Activated T-cell treated with anti-CD3 and anti-CD28 coated beads, Interleukin-2, amount 50 U/mL, for 4 hours (primary cell): ENCODE results near the gene DLG1. TPM values are rescaled to one million over a fixed set of nuclear protein-coding genes. Genes with fewer than 3 reads are reported as not detected.

Experiments
- ATAC-seq, 2 donors: fragments of 200-7000 bp; cut with Tn5 transposase; one replicate each; pipeline ENCODE4 v1.10.0; 2021
- DNase-seq: peaks from one replicate; pipeline ENCODE4 v3.0.0-alpha.2; 2020
- H3K27me3 Mint-ChIP-seq: one replicate; pipeline ENCODE4 v1.8.0; 2021; ENCODE audit warnings: low read depth, mixed read lengths
- H3K36me3 Mint-ChIP-seq: one replicate; pipeline ENCODE4 v1.8.0; 2022; ENCODE audit warnings: mixed read lengths; ENCODE audit not compliant: insufficient read depth
- H3K4me1 Mint-ChIP-seq: one replicate; pipeline ENCODE4 v1.8.0; 2021; ENCODE audit warnings: low read depth, mixed read lengths
- H3K4me3 Mint-ChIP-seq: one replicate; pipeline ENCODE4 v1.8.0; 2021; ENCODE audit warnings: mild to moderate bottlenecking, moderate library complexity, mixed read lengths
- H3K9me3 Mint-ChIP-seq: one replicate; pipeline ENCODE4 v1.8.0; 2021; ENCODE audit warnings: mixed read lengths
- total RNA-seq, 3 donors: library from RNA; stranded (reverse); gene quantifications; one replicate each; pipeline ENCODE4 v1.2.1, GENCODE V29; 2021

DLG1 gene
- total RNA-seq, 3 donors from 2014 or later, result 42.3 to 44.3 (median 44.3) TPM

DNA sequence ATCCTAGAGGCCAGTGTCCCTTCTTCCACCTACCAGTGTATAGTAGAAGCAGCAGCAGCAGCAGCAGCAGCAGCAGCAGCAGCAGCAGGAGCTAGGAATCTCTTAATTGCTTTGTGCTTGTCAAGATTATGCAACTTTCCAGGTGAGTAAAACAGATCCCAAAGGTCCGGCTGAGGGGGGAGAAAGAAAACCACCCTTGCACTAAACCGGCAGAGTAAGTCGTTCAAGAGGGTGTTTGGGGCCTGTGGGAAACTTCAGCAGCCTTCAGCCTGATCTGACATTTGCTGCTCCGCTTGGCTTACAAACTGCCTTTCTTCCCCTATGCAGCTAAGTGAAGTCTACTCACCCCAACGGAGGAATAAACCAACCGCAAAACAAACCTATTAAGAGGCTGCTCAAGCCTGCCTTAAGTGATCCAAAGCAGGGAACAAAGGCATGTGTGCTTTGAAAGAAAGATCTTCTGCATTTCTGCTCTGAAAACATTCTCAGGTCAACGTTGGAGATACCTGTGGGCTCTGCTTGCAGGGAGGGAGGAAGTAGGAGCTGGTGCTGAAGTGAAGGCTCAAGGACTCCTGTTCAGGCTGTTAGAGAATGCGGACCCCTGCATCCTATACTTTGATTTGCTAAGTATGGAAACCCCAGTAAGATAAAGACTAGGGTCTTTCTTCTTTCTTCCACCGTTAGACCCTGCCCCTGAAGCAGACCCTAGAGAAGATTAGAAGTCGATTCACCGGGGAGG lies 35.7 kb upstream of the DLG1 start:
- no peaks in the 10 kb centered on the region for H3K9me3 Mint-ChIP-seq
- DNase-seq (no peak), ATAC-seq (no peak)
- H3K36me3 Mint-ChIP-seq, result no peaks in the 10 kb centered on the region
- no peak overlapping the region for H3K4me3 Mint-ChIP-seq
- peaks cover 7% of the 10 kb centered on the region for H3K27me3 Mint-ChIP-seq
- no peaks in the 10 kb centered on the region for H3K4me1 Mint-ChIP-seq

DNA sequence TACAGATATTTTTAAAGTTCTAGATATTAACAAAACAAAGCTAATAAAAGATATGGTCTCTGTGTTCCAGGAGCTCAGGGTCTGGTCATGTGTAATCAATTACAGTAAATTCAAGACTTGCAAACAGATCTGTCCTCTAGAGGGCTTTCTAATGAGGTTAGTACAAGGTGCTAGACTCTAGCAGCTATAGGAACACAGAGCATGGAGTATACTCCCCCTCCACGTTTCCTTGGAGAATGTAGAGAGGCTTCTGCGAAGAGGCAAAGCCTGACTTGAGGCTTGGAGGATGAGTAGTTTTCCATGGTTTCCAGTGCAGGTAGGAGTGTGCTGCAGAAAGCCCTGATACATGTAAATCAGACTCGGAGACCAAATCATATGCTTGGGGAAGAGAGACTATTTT lies 32.7 kb upstream of the DLG1 start:
- Mint-ChIP-seq H3K9me3 (no peaks in the 10 kb centered on the region), H3K27me3 (peaks cover 9% of the 10 kb centered on the region), H3K4me3 (no peak overlapping the region), H3K4me1 (peaks cover under 1% of the 10 kb centered on the region), H3K36me3 (no peaks in the 10 kb centered on the region)
- ATAC-seq (no peak), DNase-seq (no peak)

DNA sequence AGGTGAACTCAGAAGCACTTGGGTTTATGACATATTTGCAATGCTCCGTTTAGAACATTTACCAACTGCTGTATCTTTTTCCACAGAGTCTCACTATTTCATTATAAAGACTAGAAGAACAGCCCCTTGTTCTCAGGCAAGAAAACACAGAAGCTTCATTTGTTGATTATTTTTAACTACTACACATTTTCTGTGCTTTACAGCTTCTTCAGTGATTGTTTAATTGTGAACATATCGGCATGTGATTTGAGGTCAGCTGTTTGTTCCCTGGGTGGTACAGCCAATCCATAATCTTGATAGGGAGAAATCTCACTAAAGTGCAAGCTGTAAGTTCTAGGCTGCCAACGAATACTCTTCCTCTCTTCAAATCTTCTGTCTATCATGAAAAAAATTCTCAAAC lies 31.0 kb upstream of the DLG1 start:
- DNase-seq (no peak), ATAC-seq (no peak)
- no peaks in the 10 kb centered on the region for H3K9me3 Mint-ChIP-seq
- H3K36me3 Mint-ChIP-seq, result no peaks in the 10 kb centered on the region
- H3K4me3 Mint-ChIP-seq, result no peak overlapping the region
- H3K4me1 Mint-ChIP-seq, result peaks cover 6% of the 10 kb centered on the region
- H3K27me3 Mint-ChIP-seq, result peaks cover 9% of the 10 kb centered on the region

DNA sequence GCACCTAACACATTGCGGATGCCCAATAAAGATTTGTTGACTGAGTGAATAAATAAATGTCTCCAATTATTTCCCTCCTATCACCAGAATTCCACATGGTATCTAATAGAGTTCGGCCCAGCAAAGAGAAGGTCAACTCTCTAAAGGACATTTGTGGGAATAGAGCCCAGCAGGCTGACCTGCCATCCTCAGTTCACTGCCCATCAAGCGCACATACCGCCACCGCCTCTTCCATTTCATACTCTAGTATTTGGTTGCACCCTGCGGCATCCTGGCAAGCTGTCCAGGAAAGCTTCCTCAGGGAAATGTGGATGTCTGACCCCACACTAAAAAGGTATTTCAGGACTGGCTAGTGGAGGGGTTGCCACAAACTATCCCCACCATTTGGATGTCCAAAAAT lies 29.8 kb upstream of the DLG1 start:
- no peak for ATAC-seq
- DNase-seq, result no peak
- no peak overlapping the region for H3K4me3 Mint-ChIP-seq
- H3K4me1 Mint-ChIP-seq, result peaks cover 6% of the 10 kb centered on the region
- H3K9me3 Mint-ChIP-seq, result no peaks in the 10 kb centered on the region
- no peaks in the 10 kb centered on the region for H3K36me3 Mint-ChIP-seq
- peaks cover 14% of the 10 kb centered on the region for H3K27me3 Mint-ChIP-seq

DNA sequence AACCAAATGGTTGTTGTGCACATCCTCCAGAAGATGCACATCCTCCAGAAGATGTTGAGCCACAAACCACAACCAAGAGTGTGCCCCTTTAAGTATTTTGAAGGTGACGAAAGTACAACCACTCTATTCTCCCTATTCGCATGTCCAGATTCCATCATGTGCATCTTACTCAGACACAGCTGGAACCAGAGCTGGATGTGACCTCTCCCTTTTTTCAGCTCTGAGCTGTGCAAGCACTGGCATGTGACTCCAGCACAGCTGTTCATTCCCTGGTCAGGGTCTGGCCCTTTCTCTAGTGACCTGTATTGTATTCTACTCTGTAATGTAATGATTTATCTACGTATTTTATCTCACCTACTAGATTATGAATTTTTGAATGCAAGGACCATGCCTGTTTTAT lies 29.3 kb upstream of the DLG1 start:
- H3K4me3 Mint-ChIP-seq, result no peak overlapping the region
- H3K36me3 Mint-ChIP-seq, result no peaks in the 10 kb centered on the region
- peaks cover 14% of the 10 kb centered on the region for H3K27me3 Mint-ChIP-seq
- DNase-seq, result no peak
- peaks cover 6% of the 10 kb centered on the region for H3K4me1 Mint-ChIP-seq
- no peaks in the 10 kb centered on the region for H3K9me3 Mint-ChIP-seq
- ATAC-seq, result no peak

DNA sequence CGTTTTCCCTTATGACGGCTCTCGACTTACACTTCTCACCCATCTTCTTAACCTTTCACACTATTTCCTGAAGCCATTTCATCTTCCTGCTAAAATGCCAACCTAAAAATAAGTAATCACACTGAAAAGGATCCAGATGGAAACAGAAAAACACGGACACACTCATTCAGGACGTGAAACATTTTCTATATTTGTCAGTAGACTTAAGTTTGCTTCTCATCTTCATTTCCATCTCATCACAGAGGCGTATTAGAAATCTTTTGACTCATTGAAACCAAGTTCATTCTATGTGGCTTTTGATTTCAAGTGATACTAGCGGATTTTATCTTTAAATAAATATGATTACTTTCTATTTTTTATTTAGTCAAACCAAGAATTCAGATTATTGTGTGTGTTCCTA lies 27.4 kb upstream of the DLG1 start:
- ATAC-seq, result peak; percentile 63 to 78
- Mint-ChIP-seq H3K36me3 (no peaks in the 10 kb centered on the region), H3K27me3 (peaks cover 15% of the 10 kb centered on the region), H3K4me1 (peaks cover 6% of the 10 kb centered on the region), H3K4me3 (no peak overlapping the region), H3K9me3 (peaks cover 4% of the 10 kb centered on the region)
- no peak for DNase-seq

DNA sequence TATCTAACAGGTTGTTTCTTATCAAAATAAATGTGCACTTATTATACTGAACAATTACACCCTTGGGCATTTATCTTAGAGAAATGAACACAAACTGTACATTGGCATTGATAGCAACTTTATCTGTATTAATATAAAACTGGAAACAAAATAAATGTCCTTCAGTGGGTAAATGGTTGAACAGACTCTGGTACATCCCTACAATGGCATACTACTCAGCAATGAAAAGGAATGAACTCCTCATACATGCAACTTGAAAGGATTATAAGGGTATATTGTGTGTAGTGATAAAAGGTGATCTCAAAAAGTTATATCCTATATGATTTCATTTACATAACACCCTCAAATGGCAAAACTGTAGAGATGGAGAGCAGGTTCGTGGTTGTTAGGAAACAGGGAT lies 23.7 kb upstream of the DLG1 start:
- peaks cover 25% of the 10 kb centered on the region for H3K27me3 Mint-ChIP-seq
- peaks cover 6% of the 10 kb centered on the region for H3K4me1 Mint-ChIP-seq
- no peaks in the 10 kb centered on the region for H3K36me3 Mint-ChIP-seq
- DNase-seq, result no peak
- no peak for ATAC-seq
- peaks cover 4% of the 10 kb centered on the region for H3K9me3 Mint-ChIP-seq
- H3K4me3 Mint-ChIP-seq, result no peak overlapping the region

DNA sequence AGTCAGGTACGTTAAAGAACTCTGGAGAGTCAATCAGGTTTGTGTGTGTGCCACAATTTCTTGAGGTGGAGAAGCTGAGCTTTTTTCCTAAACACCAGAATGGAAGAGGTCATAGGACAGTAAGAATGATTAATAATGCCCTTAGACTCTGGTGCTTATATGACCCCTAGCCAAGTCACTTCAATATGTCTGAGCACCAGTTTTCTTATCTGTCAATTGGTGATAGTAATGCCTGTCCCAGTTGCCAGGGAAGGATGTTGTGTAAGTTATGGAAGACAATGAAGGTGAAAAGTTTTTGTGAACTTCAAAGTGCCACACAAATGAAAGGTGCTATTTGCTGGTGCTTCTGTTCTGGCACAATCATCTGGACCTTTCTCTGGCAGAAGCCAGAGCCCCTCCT lies 22.2 kb upstream of the DLG1 start:
- H3K27me3 Mint-ChIP-seq, result peaks cover 29% of the 10 kb centered on the region
- peaks cover 4% of the 10 kb centered on the region for H3K9me3 Mint-ChIP-seq
- H3K4me1 Mint-ChIP-seq, result peaks cover 2% of the 10 kb centered on the region
- H3K36me3 Mint-ChIP-seq, result no peaks in the 10 kb centered on the region
- DNase-seq (no peak), ATAC-seq (no peak)
- no peak overlapping the region for H3K4me3 Mint-ChIP-seq

DNA sequence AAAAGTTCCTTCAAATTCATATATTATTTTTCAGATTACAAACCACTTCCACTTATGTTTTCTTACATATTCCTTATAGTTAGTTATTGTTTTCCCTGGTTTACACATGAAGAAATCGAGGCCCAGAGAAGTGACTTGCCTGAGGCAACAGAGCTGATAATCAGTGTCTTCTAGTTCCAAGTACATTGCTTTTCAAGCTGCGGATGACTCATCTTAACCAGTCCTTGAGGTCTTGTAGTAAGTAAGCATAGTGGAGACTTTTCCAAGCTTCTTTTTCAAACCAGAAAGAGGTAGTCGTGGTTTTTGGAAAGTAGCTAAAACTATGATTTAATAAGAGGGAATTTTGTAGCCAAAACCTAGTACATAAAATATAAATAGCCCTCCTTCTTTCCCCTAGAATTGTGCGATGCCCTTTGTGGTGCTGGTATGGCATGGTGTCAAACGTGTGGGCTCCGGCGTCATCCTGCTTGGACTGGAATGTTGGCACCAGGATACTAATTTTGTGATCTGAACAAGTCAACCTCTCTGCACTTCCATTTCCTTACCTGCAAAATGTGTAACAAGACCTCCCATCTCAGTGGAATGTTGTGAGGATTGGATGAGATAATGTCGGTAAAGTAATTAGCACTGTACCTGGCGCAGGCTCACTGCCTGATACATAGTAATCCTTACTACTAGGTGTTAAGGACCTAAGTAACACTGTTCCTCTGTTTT lies 19.0 kb upstream of the DLG1 start:
- peaks cover 3% of the 10 kb centered on the region for H3K9me3 Mint-ChIP-seq
- no peaks in the 10 kb centered on the region for H3K4me1 Mint-ChIP-seq
- H3K27me3 Mint-ChIP-seq, result peaks cover 22% of the 10 kb centered on the region
- ATAC-seq (no peak), DNase-seq (no peak)
- H3K36me3 Mint-ChIP-seq, result no peaks in the 10 kb centered on the region
- H3K4me3 Mint-ChIP-seq, result no peak overlapping the region

DNA sequence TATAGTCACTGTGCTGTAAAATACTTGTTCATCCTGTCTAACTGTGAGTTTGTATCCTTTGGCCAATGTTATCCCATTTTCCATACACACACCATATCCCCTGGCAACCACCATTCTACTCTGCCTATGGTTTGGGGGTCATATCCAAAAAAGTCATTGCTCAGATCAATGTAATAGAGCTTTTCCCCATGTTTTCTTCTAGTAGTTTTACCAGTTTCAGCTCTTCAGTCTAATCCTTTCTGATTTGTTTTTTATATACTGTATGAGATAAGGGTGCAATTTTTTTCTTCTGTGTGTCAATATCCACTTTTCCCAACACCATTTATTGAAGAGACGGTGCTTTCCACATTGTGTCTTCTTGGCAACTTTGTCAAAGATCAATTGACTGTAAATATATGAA lies 14.0 kb upstream of the DLG1 start:
- Mint-ChIP-seq H3K4me3 (no peak overlapping the region), H3K9me3 (no peaks in the 10 kb centered on the region), H3K4me1 (peaks cover 8% of the 10 kb centered on the region), H3K27me3 (peaks cover 6% of the 10 kb centered on the region), H3K36me3 (no peaks in the 10 kb centered on the region)
- DNase-seq (no peak), ATAC-seq (no peak)

DNA sequence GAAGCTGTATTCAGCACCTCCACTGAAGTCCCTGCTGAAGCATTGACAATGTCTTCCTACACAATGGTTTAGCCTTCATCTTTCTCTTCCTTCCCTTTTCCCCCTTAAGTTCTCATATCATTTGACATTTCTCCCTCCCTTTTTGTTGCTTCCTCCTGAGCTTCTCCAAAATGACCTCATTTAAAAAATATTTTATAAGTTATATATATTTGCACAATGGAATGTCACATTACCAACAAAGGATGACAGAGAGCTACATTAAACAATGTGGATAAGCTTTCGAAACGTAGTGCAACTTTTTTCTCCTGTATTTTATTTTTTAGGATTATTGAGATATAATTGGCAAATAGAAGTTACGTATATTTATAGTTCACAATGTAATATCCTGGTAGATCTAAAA lies 13.2 kb upstream of the DLG1 start:
- H3K9me3 Mint-ChIP-seq, result no peaks in the 10 kb centered on the region
- peaks cover 6% of the 10 kb centered on the region for H3K27me3 Mint-ChIP-seq
- no peak overlapping the region for H3K4me3 Mint-ChIP-seq
- H3K4me1 Mint-ChIP-seq, result peaks cover 8% of the 10 kb centered on the region
- ATAC-seq, result no peak
- no peaks in the 10 kb centered on the region for H3K36me3 Mint-ChIP-seq
- DNase-seq, result no peak

DNA sequence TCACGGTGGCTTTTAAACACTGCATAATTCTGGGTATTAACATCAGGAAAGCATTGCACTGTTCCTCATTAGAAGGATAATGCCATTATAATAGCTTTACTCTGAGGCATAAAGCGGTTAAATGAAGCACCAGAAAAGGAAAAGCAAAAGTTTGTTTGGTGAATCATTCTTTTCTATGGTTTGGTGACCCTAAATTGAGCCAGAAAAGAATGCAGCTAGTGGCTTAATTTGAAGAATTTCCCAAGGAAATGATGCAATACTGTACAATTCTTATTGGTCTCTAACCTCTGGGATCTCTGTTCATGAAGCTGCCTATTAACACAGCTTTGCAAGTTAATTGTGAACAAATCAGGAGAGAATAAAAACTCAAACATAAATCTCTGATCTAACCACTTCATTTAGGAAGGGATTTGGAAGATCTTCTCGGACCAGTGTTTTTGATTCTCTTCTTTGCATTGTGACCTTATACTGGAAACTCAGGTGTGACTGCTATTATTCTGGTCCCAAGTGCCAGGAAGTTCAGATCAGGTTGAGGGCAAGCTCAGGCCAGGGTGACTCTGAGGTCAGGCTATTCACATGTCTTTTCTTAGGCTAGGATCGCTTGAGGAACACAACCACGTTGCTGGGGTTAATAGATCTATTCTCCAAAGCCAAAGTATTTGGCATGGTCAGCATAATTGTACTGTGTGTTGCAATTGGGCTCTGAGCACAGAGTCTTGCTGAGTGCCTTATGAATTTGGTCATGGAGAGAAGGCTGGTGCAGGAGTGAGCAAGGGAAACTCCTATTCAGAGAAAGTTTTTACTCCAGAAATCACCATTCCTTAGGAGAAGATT lies 11.3 kb upstream of the DLG1 start:
- Mint-ChIP-seq H3K27me3 (peaks cover 3% of the 10 kb centered on the region), H3K4me3 (peak overlapping the region; percentile 39), H3K36me3 (no peaks in the 10 kb centered on the region), H3K9me3 (no peaks in the 10 kb centered on the region), H3K4me1 (peaks cover 16% of the 10 kb centered on the region)
- DNase-seq (no peak), ATAC-seq (peak; percentile 6 to 20)

DNA sequence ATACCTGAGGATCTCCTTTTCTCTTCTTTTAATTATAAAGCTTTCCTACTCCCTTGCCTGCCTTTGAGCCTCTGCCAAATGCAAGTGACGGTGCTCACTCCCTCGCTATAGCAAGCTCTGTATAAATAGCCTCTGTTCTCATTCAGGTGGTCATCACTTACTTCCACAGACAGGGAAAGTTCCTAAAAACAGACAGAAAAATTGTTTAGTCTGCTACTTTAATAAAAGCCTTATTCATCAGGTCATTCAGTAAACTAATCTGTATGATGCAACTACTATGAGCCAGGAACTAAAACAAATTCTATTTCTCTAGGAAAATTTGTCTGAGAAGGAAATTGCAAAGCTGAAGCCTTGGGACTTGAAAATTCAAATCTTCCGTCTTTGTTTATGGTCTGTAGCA lies 10.2 kb upstream of the DLG1 start:
- Mint-ChIP-seq H3K36me3 (no peaks in the 10 kb centered on the region), H3K9me3 (no peaks in the 10 kb centered on the region), H3K27me3 (peaks cover 3% of the 10 kb centered on the region), H3K4me1 (peaks cover 16% of the 10 kb centered on the region), H3K4me3 (no peak overlapping the region)
- no peak for ATAC-seq
- no peak for DNase-seq

DNA sequence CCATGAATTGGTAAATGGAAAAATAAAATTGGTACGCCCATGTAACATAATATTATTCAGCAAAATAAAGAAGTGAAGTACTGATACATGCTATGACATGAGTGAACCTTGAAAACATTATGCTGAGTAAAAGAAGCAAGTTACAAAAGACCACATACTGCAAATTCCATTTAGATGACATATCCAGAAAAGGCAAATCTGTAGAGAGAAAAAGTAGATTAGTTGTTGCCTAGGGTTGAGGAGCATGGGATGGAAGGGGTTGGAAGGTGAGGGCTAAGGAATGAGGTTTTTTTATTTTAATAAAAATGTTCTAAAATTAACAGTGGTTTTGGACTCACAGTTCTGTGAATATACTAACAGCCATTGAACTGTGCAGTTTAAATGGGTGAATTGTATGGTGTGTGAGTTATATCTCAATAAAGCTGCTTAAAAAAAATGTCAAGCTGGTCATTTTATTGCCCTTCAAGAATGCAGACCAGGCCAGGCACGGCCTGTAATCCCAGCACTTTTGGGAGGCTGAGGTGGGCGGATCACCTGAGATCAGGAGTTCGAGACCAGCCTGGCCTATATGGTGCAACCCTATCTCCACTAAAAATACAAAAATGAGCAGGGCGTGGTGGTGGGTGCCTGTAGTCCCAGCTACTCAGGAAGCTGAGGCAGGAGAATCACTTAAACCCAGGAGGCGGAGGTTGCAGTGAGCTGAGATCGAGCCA lies 8.1 kb upstream of the DLG1 start:
- ATAC-seq (peak in 1 of 2 donors; percentile 15), DNase-seq (no peak)
- no peaks in the 10 kb centered on the region for H3K9me3 Mint-ChIP-seq
- H3K4me1 Mint-ChIP-seq, result peaks cover 16% of the 10 kb centered on the region
- no peak overlapping the region for H3K4me3 Mint-ChIP-seq
- H3K27me3 Mint-ChIP-seq, result peaks cover 6% of the 10 kb centered on the region
- no peaks in the 10 kb centered on the region for H3K36me3 Mint-ChIP-seq
